Trophoblast cell (in vitro differentiated cells and primary cell): Measurements from ENCODE around the gene CNMD.

Experiments
- DNase-seq, 2 donors: peaks; one replicate each; pipeline ENCODE4 v3.0.0-alpha.2; 2016
- H2AFZ ChIP-seq: 2 replicates; pipeline ENCODE4 v1.6.1; 2013; ENCODE audit warnings: low read length, moderate library complexity, mild to moderate bottlenecking; ENCODE audit not compliant: insufficient read depth, poor library complexity
- H2AK5ac ChIP-seq: 2 replicates; pipeline ENCODE4 v1.6.1; 2013; ENCODE audit warnings: mild to moderate bottlenecking, low read length
- H2BK120ac ChIP-seq: 2 replicates; pipeline ENCODE4 v1.6.1; 2013; ENCODE audit warnings: low read length, mild to moderate bottlenecking, moderate library complexity; ENCODE audit not compliant: insufficient read depth, poor library complexity
- H2BK12ac ChIP-seq: 2 replicates; pipeline ENCODE4 v1.6.1; 2013; ENCODE audit warnings: mild to moderate bottlenecking, low read length, moderate library complexity
- H2BK5ac ChIP-seq: 2 replicates; pipeline ENCODE4 v1.6.1; 2013; ENCODE audit warnings: low read length, low read depth, moderate library complexity, mild to moderate bottlenecking; ENCODE audit not compliant: poor library complexity
- H3K14ac ChIP-seq: 2 replicates; pipeline ENCODE4 v1.6.1; 2013; ENCODE audit warnings: mild to moderate bottlenecking, low read length
- H3K18ac ChIP-seq: 2 replicates; pipeline ENCODE4 v1.6.1; 2013; ENCODE audit warnings: mild to moderate bottlenecking, low read length
- H3K23ac ChIP-seq: 2 replicates; pipeline ENCODE4 v1.6.1; 2013; ENCODE audit warnings: low read length
- H3K27ac ChIP-seq: 2 replicates; pipeline ENCODE4 v1.5.1; 2013; ENCODE audit warnings: low read depth, mild to moderate bottlenecking, inconsistent platforms, low read length, moderate library complexity
- H3K27me3 ChIP-seq: 2 replicates; pipeline ENCODE4 v1.6.1; 2013; ENCODE audit warnings: inconsistent platforms, mild to moderate bottlenecking, low read length, moderate library complexity; ENCODE audit not compliant: insufficient read depth
- H3K36me3 ChIP-seq, 2 experiments: 1 replicate in 1 of 2; 2 replicates in 1 of 2; pipeline ENCODE4 v1.6.1; 2013; ENCODE audit warnings: low read length in 2 of 2, mild to moderate bottlenecking in 2 of 2, moderate library complexity in 1 of 2; ENCODE audit not compliant: insufficient read depth in 2 of 2, control insufficient read depth in 1 of 2
- H3K4ac ChIP-seq: 2 replicates; pipeline ENCODE4 v1.6.1; 2013; ENCODE audit warnings: low read depth, mild to moderate bottlenecking, low read length, moderate library complexity
- H3K4me1 ChIP-seq, 2 experiments: 1 replicate in 1 of 2; 2 replicates in 1 of 2; pipeline ENCODE4 v1.6.1; 2013; ENCODE audit warnings: low read length in 2 of 2, mild to moderate bottlenecking in 2 of 2, moderate library complexity in 1 of 2; ENCODE audit not compliant: insufficient read depth in 2 of 2, control insufficient read depth in 1 of 2
- H3K4me2 ChIP-seq: 2 replicates; pipeline ENCODE4 v1.6.1; 2013; ENCODE audit warnings: inconsistent platforms, mild to moderate bottlenecking, low read length, moderate library complexity
- H3K4me3 ChIP-seq: 2 replicates; pipeline ENCODE4 v1.5.1; 2013; ENCODE audit warnings: mild to moderate bottlenecking, low read depth, low read length, inconsistent platforms
- H3K79me1 ChIP-seq: one replicate; pipeline ENCODE4 v1.6.1; 2013; ENCODE audit warnings: low read length
- H3K79me2 ChIP-seq: 2 replicates; pipeline ENCODE4 v1.6.1; 2013; ENCODE audit warnings: low read length, mild to moderate bottlenecking; ENCODE audit not compliant: control insufficient read depth, insufficient read depth, poor library complexity
- H3K9ac ChIP-seq: 2 replicates; pipeline ENCODE4 v1.6.1; 2013; ENCODE audit warnings: mild to moderate bottlenecking, low read length
- H3K9me3 ChIP-seq: 2 replicates; pipeline ENCODE4 v1.6.1; 2013; ENCODE audit warnings: low read depth, mild to moderate bottlenecking, control low read depth, inconsistent platforms, low read length; ENCODE audit not compliant: insufficient read depth
- H4K12ac ChIP-seq: 2 replicates; pipeline ENCODE4 v1.6.1; 2013; ENCODE audit warnings: low read depth, mild to moderate bottlenecking, low read length, moderate library complexity
- H4K8ac ChIP-seq: 2 replicates; pipeline ENCODE4 v1.6.1; 2013; ENCODE audit warnings: low read depth, mild to moderate bottlenecking, low read length, moderate library complexity
- H4K91ac ChIP-seq: one replicate; pipeline ENCODE4 v1.6.1; 2013; ENCODE audit warnings: low read depth, mild to moderate bottlenecking, low read length, moderate library complexity
- WGBS: extraction: QIAGEN DNeasy Blood & Tissue Kit; methylation state at CpG from one replicate; pipeline ENCODE4 v1.1.7; 2013; ENCODE audit warnings: missing lambda C conversion rate; ENCODE audit not compliant: insufficient read length, insufficient coverage; ENCODE audit errors: extremely low coverage; 5-methylcytosine and 5-hydroxymethylcytosine counted together

Gene CNMD

DNA sequence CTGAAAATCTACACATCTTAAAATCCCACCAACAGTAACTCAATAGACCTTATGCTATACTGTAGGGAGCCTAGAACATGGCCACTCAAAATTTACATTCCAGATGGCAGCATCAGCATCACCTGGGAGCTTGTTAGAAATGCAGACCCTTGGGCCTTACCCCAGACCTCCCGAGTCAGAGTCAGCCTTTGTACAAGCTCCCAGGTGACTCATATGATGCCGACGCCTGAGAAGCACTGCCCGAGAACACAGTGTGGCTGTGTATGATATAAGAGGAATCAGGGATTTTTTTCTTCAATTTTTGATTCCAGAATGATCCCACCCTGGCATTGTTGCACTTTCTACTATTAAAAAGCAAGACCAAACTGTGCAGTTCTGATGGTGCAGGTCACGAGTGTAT lies 35.9 kb upstream of the CNMD start:
- Histone ChIP-seq H3K27me3 (no peaks in the 10 kb centered on the region), H3K36me3 (no peaks in the 10 kb centered on the region), H3K23ac (no peak overlapping the region), H2BK12ac (no peak overlapping the region), H3K27ac (no peak overlapping the region), H3K4me1 (peaks cover 2% of the 10 kb centered on the region in 2 experiments), H4K12ac (no peak overlapping the region), H3K4me3 (no peak overlapping the region), H3K4me2 (no peak overlapping the region), H2BK5ac (no peak overlapping the region), H4K91ac (no peak overlapping the region), H4K8ac (no peak overlapping the region), H3K18ac (no peak overlapping the region), H2BK120ac (no peak overlapping the region), H2AK5ac (no peak overlapping the region), H3K9me3 (no peaks in the 10 kb centered on the region), H2AFZ (no peak overlapping the region), H3K9ac (no peak overlapping the region), H3K14ac (no peak overlapping the region), H3K4ac (no peak overlapping the region), H3K79me1 (no peaks in the 10 kb centered on the region), H3K79me2 (no peaks in the 10 kb centered on the region)
- no peak for DNase-seq
- WGBS = no CpG with 5 or more reads among the region's 5 CpGs

GRCh38 chr13:52767949-52768516 lies 28.4 kb upstream of the CNMD start:
- no peaks in the 10 kb centered on the region for H3K79me1 ChIP-seq
- H3K4ac ChIP-seq = no peak overlapping the region
- no CpG with 5 or more reads among the region's 4 CpGs for WGBS

DNA sequence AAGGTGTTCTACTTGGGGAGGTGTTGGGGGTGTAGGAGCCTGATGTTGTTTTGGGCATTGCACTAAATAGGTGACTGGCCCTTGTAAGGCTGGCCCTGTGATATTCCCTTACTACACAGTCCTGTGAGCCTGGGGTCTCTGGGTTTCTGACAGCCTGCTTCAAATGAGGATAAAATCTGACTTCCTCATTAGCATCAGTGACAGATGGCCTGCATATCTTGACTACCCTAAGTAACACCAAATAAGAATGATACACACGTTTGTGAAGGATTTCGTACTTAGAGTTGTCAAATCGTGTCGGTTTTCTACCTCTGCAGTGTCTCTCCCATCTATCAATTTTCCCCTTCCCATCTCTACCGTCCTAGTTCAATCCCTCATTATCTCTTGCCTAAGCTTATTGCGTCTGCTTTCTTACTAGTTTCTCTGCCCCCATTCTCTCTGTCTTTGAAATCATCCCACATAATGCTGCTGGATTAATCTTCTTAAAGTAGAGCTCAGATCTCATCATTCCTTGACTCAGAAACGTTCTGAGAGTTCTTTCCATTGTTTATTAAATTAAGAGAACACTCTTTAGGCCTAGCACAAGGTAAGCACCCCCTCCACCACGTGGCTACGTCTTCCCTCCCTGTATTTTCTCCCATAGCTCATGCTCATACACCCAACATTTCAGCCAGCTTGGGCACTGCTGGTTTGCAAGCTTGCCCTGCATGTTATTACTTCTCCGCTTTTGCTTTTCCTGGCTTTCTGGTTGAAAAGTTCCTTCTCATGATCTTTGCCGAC lies 26.2 kb upstream of the CNMD start:
- WGBS = no CpG with 5 or more reads among the region's 11 CpGs
- no peak overlapping the region for H4K8ac ChIP-seq
- H2AK5ac ChIP-seq = no peak overlapping the region
- no peak overlapping the region for H3K23ac ChIP-seq
- no peak overlapping the region for H3K4ac ChIP-seq
- no peak overlapping the region for H3K4me3 ChIP-seq
- no peaks in the 10 kb centered on the region for H3K27me3 ChIP-seq
- H3K9me3 ChIP-seq = no peaks in the 10 kb centered on the region
- H2BK5ac ChIP-seq = no peak overlapping the region
- no peak overlapping the region for H2AFZ ChIP-seq
- H2BK12ac ChIP-seq = no peak overlapping the region
- no peaks in the 10 kb centered on the region for H3K79me2 ChIP-seq
- H3K27ac ChIP-seq = no peak overlapping the region
- no peak overlapping the region for H2BK120ac ChIP-seq
- H3K18ac ChIP-seq = no peak overlapping the region
- no peak overlapping the region for H4K12ac ChIP-seq
- H3K14ac ChIP-seq = no peak overlapping the region
- H3K79me1 ChIP-seq = no peaks in the 10 kb centered on the region
- no peak overlapping the region for H3K9ac ChIP-seq
- no peak overlapping the region for H4K91ac ChIP-seq
- no peak overlapping the region for H3K4me2 ChIP-seq
- H3K36me3 ChIP-seq = no peaks in the 10 kb centered on the region
- DNase-seq = no peak
- no peaks in the 10 kb centered on the region for H3K4me1 ChIP-seq

More at GRCh38 chr13:52767949-52768516, 28.4 kb upstream of the CNMD start:
- DNase-seq = no peak
- no peak overlapping the region for H2BK5ac ChIP-seq
- no peaks in the 10 kb centered on the region for H3K9me3 ChIP-seq
- no peak overlapping the region for H4K12ac ChIP-seq
- no peak overlapping the region for H2BK120ac ChIP-seq
- no peak overlapping the region for H3K27ac ChIP-seq
- no peak overlapping the region for H4K91ac ChIP-seq
- H3K4me2 ChIP-seq = no peak overlapping the region
- no peak overlapping the region for H2AK5ac ChIP-seq
- H3K23ac ChIP-seq = no peak overlapping the region
- no peaks in the 10 kb centered on the region for H3K27me3 ChIP-seq
- no peak overlapping the region for H3K9ac ChIP-seq
- no peak overlapping the region for H3K14ac ChIP-seq
- H3K18ac ChIP-seq = no peak overlapping the region
- no peak overlapping the region for H3K4me3 ChIP-seq
- H2BK12ac ChIP-seq = no peak overlapping the region
- H3K36me3 ChIP-seq = no peaks in the 10 kb centered on the region
- H2AFZ ChIP-seq = no peak overlapping the region
- no peak overlapping the region for H4K8ac ChIP-seq
- H3K4me1 ChIP-seq = no peaks in the 10 kb centered on the region
- H3K79me2 ChIP-seq = no peaks in the 10 kb centered on the region

GRCh38 chr13:52760077-52760476 lies 20.5 kb upstream of the CNMD start:
- H2BK12ac ChIP-seq = no peak overlapping the region
- no peak overlapping the region for H2AK5ac ChIP-seq
- no peak overlapping the region for H2BK5ac ChIP-seq
- H3K4me2 ChIP-seq = no peak overlapping the region
- no peak overlapping the region for H3K23ac ChIP-seq
- no peaks in the 10 kb centered on the region for H3K27me3 ChIP-seq
- no peak overlapping the region for H2AFZ ChIP-seq
- H4K8ac ChIP-seq = no peak overlapping the region
- no peak overlapping the region for H3K18ac ChIP-seq
- no peak overlapping the region for H3K4me3 ChIP-seq
- no peak overlapping the region for H3K14ac ChIP-seq
- DNase-seq = no peak
- no peaks in the 10 kb centered on the region for H3K36me3 ChIP-seq
- no peak overlapping the region for H4K91ac ChIP-seq
- H3K4me1 ChIP-seq = no peaks in the 10 kb centered on the region
- H4K12ac ChIP-seq = no peak overlapping the region
- no peaks in the 10 kb centered on the region for H3K9me3 ChIP-seq
- no peak overlapping the region for H3K4ac ChIP-seq
- H3K9ac ChIP-seq = no peak overlapping the region
- H3K79me2 ChIP-seq = no peaks in the 10 kb centered on the region
- no peaks in the 10 kb centered on the region for H3K79me1 ChIP-seq
- WGBS = no CpG with 5 or more reads among the region's 2 CpGs
- no peak overlapping the region for H2BK120ac ChIP-seq
- no peak overlapping the region for H3K27ac ChIP-seq
